Lower lobe of right lung (tissue), 2 donors: ENCODE results near the gene DNAJC17. TPM values are rescaled to one million over a fixed set of nuclear protein-coding genes. Genes with fewer than 3 reads are reported as not detected.

ENCODE experiments used
- ATAC-seq, 2 donors: fragments of 200-7000 bp; cut with Tn5 transposase; one replicate each; pipeline ENCODE4 v1.9.1; 2020 to 2022; ENCODE audit warnings: mild to moderate bottlenecking in 2 of 2, moderate library complexity in 2 of 2
- DNase-seq: peaks from one replicate; pipeline ENCODE4 v3.0.0-alpha.2; 2020
- H3K27ac ChIP-seq: fragments of 200-600 bp; one replicate; pipeline ENCODE4 v1.8.0; 2022
- H3K27me3 ChIP-seq: fragments of 200-600 bp; one replicate; pipeline ENCODE4 v1.8.0; 2022; ENCODE audit warnings: low read depth
- H3K36me3 ChIP-seq: fragments of 200-600 bp; one replicate; pipeline ENCODE4 v1.8.0; 2022; ENCODE audit warnings: mild to moderate bottlenecking
- H3K4me1 ChIP-seq: fragments of 200-600 bp; one replicate; pipeline ENCODE4 v1.8.0; 2022
- H3K4me3 ChIP-seq: fragments of 200-600 bp; one replicate; pipeline ENCODE4 v1.8.0; 2022; ENCODE audit warnings: mild to moderate bottlenecking
- H3K9me3 ChIP-seq: fragments of 200-600 bp; one replicate; pipeline ENCODE4 v1.8.0; 2022
- intact Hi-C: fragments of 100-400 bp; cut with DNase I; formaldehyde crosslinking; loops from one replicate; pipeline ENCODE4 v1.11.0; 2022
- total RNA-seq: library from RNA; stranded (reverse); fragmentation: NEBNext Ultra II Directional; extraction: Animal tissue kit (Norgen Biotek cat#: 25700); gene quantifications from one replicate; pipeline ENCODE4 v1.2.1, GENCODE V29; 2021
- TF ChIP-seq, protein P1 (sequence below): fragments of 200-600 bp; IDR thresholded peaks from one replicate; pipeline ENCODE4 v1.8.0; 2022; ENCODE audit warnings: antibody characterized with exemption, mild to moderate bottlenecking
- donor health status: DM: no; HTN: yes; CAD: no; lungs with severe emphysema.

DNAJC17 gene
- total RNA-seq, 1 donor from 2014 or later, result 28.4 TPM

DNA sequence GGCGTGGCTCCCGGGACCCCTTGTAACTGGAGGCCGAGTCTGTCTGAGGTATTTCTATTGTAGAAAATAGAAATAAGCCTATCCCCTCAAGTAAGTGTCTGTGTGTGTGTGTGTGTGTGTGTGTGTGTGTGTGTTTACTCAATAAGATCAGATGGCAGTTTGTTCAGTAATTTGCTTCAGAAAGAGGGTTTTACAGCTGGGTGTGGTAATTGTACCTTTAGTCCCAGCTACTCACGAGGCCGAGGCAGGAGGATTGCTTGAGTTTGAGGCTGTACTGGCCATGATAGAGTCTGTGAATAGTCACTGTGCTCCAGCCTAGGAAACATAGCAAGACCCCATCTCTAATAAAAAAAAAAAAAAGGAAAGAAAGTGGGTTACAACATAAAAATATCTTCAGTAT is 45.3 kb upstream of the DNAJC17 start:
- Histone ChIP-seq H3K9me3 (no peaks in the 10 kb centered on the region), H3K4me1 (peaks cover 18% of the 10 kb centered on the region), H3K4me3 (no peak overlapping the region), H3K36me3 (peaks cover 59% of the 10 kb centered on the region), H3K27me3 (no peaks in the 10 kb centered on the region), H3K27ac (no peak overlapping the region)
- TF ChIP-seq, protein P1, sequence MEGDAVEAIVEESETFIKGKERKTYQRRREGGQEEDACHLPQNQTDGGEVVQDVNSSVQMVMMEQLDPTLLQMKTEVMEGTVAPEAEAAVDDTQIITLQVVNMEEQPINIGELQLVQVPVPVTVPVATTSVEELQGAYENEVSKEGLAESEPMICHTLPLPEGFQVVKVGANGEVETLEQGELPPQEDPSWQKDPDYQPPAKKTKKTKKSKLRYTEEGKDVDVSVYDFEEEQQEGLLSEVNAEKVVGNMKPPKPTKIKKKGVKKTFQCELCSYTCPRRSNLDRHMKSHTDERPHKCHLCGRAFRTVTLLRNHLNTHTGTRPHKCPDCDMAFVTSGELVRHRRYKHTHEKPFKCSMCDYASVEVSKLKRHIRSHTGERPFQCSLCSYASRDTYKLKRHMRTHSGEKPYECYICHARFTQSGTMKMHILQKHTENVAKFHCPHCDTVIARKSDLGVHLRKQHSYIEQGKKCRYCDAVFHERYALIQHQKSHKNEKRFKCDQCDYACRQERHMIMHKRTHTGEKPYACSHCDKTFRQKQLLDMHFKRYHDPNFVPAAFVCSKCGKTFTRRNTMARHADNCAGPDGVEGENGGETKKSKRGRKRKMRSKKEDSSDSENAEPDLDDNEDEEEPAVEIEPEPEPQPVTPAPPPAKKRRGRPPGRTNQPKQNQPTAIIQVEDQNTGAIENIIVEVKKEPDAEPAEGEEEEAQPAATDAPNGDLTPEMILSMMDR, result no peak
- no peak for ATAC-seq
- DNase-seq, result no peak
- intact Hi-C loops, result no loop called here

- H3K27ac ChIP-seq, result no peak overlapping the region
- intact Hi-C loops, result no loop called here
- TF ChIP-seq, protein P1, result no peak
Observed at GRCh38 chr15:40850576-40851112, 43.4 kb upstream of the DNAJC17 start.

DNA sequence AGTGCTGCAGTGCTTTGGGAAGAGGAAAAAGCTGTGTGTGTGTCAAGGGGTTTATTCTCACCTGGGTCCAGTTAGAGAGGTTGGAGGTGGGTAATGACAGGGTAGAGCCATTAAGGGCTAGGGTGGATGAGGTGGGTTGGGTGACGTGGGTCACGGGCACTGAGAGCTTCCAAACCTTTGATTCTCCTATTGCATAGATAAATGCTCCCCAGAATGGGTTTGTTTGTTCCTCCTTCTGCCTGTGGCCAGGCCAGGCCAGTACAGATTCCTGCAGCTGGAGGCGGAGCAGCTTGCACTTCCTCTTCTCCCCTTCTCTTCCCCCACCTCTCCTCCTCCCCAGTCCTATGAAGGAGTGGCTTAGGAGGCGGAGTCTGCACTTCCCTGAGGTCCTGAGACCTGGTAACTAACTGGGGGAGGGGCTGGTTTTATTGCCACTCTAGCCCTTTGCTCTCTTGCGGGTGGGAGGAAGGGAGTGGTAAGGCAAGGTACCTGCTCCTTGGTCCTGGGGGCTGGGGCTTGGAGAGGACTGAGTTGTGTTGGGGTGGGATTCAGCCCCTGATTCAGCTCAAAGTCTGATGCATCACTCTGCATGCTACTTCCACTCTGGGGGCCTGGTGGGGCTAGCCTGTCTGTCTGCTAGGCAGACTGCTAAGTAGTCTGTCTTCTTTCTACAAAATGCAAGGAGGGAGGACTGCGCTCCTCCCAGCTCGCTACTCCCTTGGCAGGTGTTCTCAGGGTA is 40.1 kb upstream of the DNAJC17 start:
- TF ChIP-seq, protein P1, result no peak
- Histone ChIP-seq H3K4me3 (peak overlapping the region; percentile 71), H3K27ac (peak overlapping the region; percentile 83), H3K27me3 (peaks cover 16% of the 10 kb centered on the region), H3K9me3 (no peaks in the 10 kb centered on the region), H3K36me3 (peaks cover 13% of the 10 kb centered on the region), H3K4me1 (peaks cover 45% of the 10 kb centered on the region)
- DNase-seq (peak; percentile 89), ATAC-seq (peak; percentile 76 to 89)
- intact Hi-C loops, result no loop called here

More at GRCh38 chr15:40850576-40851112, 43.4 kb upstream of the DNAJC17 start:
- DNase-seq, result no peak
- Histone ChIP-seq H3K4me3 (no peak overlapping the region), H3K36me3 (peaks cover 42% of the 10 kb centered on the region), H3K4me1 (peaks cover 28% of the 10 kb centered on the region), H3K27me3 (peaks cover 1% of the 10 kb centered on the region), H3K9me3 (no peaks in the 10 kb centered on the region)
- ATAC-seq, result no peak

- peak overlapping the region; percentile 83 for H3K27ac ChIP-seq
- no peaks in the 10 kb centered on the region for H3K9me3 ChIP-seq
- intact Hi-C loops, result no loop called here
- ATAC-seq (peak in 1 of 2 donors; percentile 1), DNase-seq (no peak)
- peaks cover 13% of the 10 kb centered on the region for H3K36me3 ChIP-seq
- TF ChIP-seq, protein P1, result no peak
- H3K4me1 ChIP-seq, result peaks cover 45% of the 10 kb centered on the region
- H3K4me3 ChIP-seq, result peak overlapping the region; percentile 71
- peaks cover 16% of the 10 kb centered on the region for H3K27me3 ChIP-seq
Observed at GRCh38 chr15:40846841-40847222, 39.6 kb upstream of the DNAJC17 start.

- Histone ChIP-seq H3K4me3 (peak overlapping the region; percentile 71), H3K27me3 (peaks cover 16% of the 10 kb centered on the region), H3K27ac (peak overlapping the region; percentile 83), H3K9me3 (no peaks in the 10 kb centered on the region), H3K36me3 (peaks cover 9% of the 10 kb centered on the region), H3K4me1 (peaks cover 45% of the 10 kb centered on the region)
- ATAC-seq, result peak; percentile 82 to 84
- intact Hi-C loops, result no loop called here
- TF ChIP-seq, protein P1, result no peak
- DNase-seq, result peak; percentile 80
Observed at GRCh38 chr15:40845511-40846284, 38.4 kb upstream of the DNAJC17 start.
